H1 (cell line): ENCODE measurements around the gene PCP4L1. TPM values are rescaled to one million over a fixed set of nuclear protein-coding genes. Genes with fewer than 3 reads are reported as not detected.

Source experiments
- CTCF ChIA-PET: fragments of 300-600 bp; sonication (Branson Sonifier 250); formaldehyde crosslinking; loops from one replicate; lab custom pipeline; 2021; ENCODE audit not compliant: partially characterized antibody; lab: Charles Lee
- POLR2A ChIA-PET: fragments of 300-600 bp; sonication (Branson Sonifier 250); formaldehyde crosslinking; loops from one replicate; lab custom pipeline; 2021; ENCODE audit warnings: inconsistent platforms; ENCODE audit not compliant: partially characterized antibody; lab: Charles Lee
- DNase-seq, 2 experiments: peaks; one replicate each; pipeline versions ENCODE4 v3.0.0 to v3.0.0-alpha.2; 2010 to 2022; ENCODE audit warnings: low spot score in 2 of 2, low read depth in 1 of 2, mixed read lengths in 1 of 2
- FAIRE-seq: peaks from 2 replicates; lab custom pipeline; 2011; peaks lifted over from hg19 to GRCh38; lab: Jason Lieb, UNC
- H2AFZ ChIP-seq: 2 replicates; pipeline ENCODE4 v1.8.1; 2012; ENCODE audit warnings: low read length, inconsistent platforms
- H2AK5ac ChIP-seq: 2 replicates; pipeline ENCODE4 v1.6.1; 2013; ENCODE audit warnings: low read depth, low read length
- H2BK120ac ChIP-seq: replicated peaks from 2 replicates; pipeline ENCODE3; 2013; ENCODE audit warnings: low read depth, low read length, inconsistent platforms
- H2BK12ac ChIP-seq: 2 replicates; pipeline ENCODE4 v1.6.1; 2013; ENCODE audit warnings: low read depth, low read length
- H2BK15ac ChIP-seq: 2 replicates; pipeline ENCODE4 v1.6.1; 2013; ENCODE audit warnings: low read length
- H2BK20ac ChIP-seq: 2 replicates; pipeline ENCODE4 v1.6.1; 2013; ENCODE audit warnings: low read length
- H2BK5ac ChIP-seq: 2 replicates; pipeline ENCODE4 v1.6.1; 2013; ENCODE audit warnings: low read depth, low read length
- H3K14ac ChIP-seq: 2 replicates; pipeline ENCODE4 v1.6.1; 2013; ENCODE audit warnings: inconsistent platforms; ENCODE audit not compliant: insufficient read length
- H3K18ac ChIP-seq: 2 replicates; pipeline ENCODE4 v1.6.1; 2013; ENCODE audit warnings: low read length; ENCODE audit errors: extremely low read depth
- H3K23ac ChIP-seq: 2 replicates; pipeline ENCODE4 v1.6.1; 2013; ENCODE audit warnings: inconsistent platforms; ENCODE audit not compliant: insufficient read length
- H3K23me2 ChIP-seq: 2 replicates; pipeline ENCODE4 v1.6.1; 2013; ENCODE audit warnings: low read depth, low read length
- H3K27ac ChIP-seq: 2 replicates; pipeline ENCODE4 v1.6.1; 2011; ENCODE audit warnings: low read depth, low read length, inconsistent platforms
- H3K27me3 ChIP-seq, 4 experiments: replicated peaks in 1 of 4; 1 replicate in 1 of 4; 2 replicates in 3 of 4; pipeline versions ENCODE4 v1.6.1 to v1.8.1; 2011 to 2013; ENCODE audit warnings: low read length in 3 of 4, mild to moderate bottlenecking in 3 of 4, inconsistent platforms in 2 of 4, mixed read lengths in 2 of 4, moderate library complexity in 1 of 4; ENCODE audit not compliant: control insufficient read depth in 3 of 4, insufficient read depth in 3 of 4; ENCODE audit errors: extremely low read depth in 1 of 4
- H3K36me3 ChIP-seq, 4 experiments: 2 replicates each; pipeline versions ENCODE4 v1.6.1 to v1.8.1; 2011 to 2013; ENCODE audit warnings: mild to moderate bottlenecking in 4 of 4, low read length in 3 of 4, moderate library complexity in 2 of 4, control low read depth in 1 of 4, inconsistent platforms in 1 of 4; ENCODE audit not compliant: insufficient read depth in 4 of 4, control insufficient read depth in 2 of 4
- H3K4ac ChIP-seq: replicated peaks from 2 replicates; pipeline ENCODE3; 2013; ENCODE audit warnings: low read length, low read depth, mixed read lengths, inconsistent platforms; ENCODE audit not compliant: insufficient read length
- H3K4me1 ChIP-seq, 4 experiments: replicated peaks in 1 of 4; 1 replicate in 1 of 4; 2 replicates in 3 of 4; pipeline versions ENCODE4 v1.6.1 to v1.8.1; 2011 to 2013; ENCODE audit warnings: low read length in 3 of 4, inconsistent platforms in 2 of 4, mixed read lengths in 1 of 4; ENCODE audit not compliant: insufficient read depth in 4 of 4, control insufficient read depth in 3 of 4
- H3K4me2 ChIP-seq, 2 experiments: 2 replicates each; pipeline versions ENCODE4 v1.6.1 to v1.8.1; 2011 to 2013; ENCODE audit warnings: low read depth in 2 of 2, low read length in 2 of 2, control low read depth in 1 of 2, inconsistent platforms in 1 of 2, mild to moderate bottlenecking in 1 of 2; ENCODE audit not compliant: insufficient read depth in 1 of 2
- H3K4me3 ChIP-seq, 4 experiments: fragments of 200-600, 300-600 bp in 1 of 4; sonication (generic), shearing (Covaris generic), sonication (Bioruptor Twin) in 1 of 4; 2 replicates each; pipeline versions ENCODE4 v1.5.1 to v1.8.1; 2011 to 2016; ENCODE audit warnings: low read length in 4 of 4, low read depth in 3 of 4, control low read depth in 2 of 4, inconsistent platforms in 2 of 4, mild to moderate bottlenecking in 2 of 4, mixed read lengths in 1 of 4, moderate library complexity in 1 of 4; ENCODE audit not compliant: insufficient read depth in 2 of 4; ENCODE audit errors: extremely low read depth in 1 of 4
- H3K56ac ChIP-seq: replicated peaks from 2 replicates; pipeline ENCODE3; 2013; ENCODE audit warnings: low read depth, mild to moderate bottlenecking, mixed read lengths, low read length, inconsistent platforms; ENCODE audit not compliant: insufficient read length
- H3K79me1 ChIP-seq: 2 replicates; pipeline ENCODE4 v1.6.1; 2013; ENCODE audit warnings: low read depth, low read length, control low read depth
- H3K79me2 ChIP-seq, 2 experiments: 2 replicates each; pipeline versions ENCODE4 v1.6.1 to v1.8.1; 2012 to 2013; ENCODE audit warnings: low read length in 2 of 2, mild to moderate bottlenecking in 2 of 2, inconsistent platforms in 1 of 2; ENCODE audit not compliant: insufficient read depth in 2 of 2, control insufficient read depth in 1 of 2
- H3K9ac ChIP-seq, 4 experiments: replicated peaks in 1 of 4; 1 replicate in 1 of 4; 2 replicates in 3 of 4; pipeline versions ENCODE4 v1.6.1 to v1.8.1; 2011 to 2013; ENCODE audit warnings: low read depth in 3 of 4, low read length in 3 of 4, control low read depth in 2 of 4, mild to moderate bottlenecking in 2 of 4, moderate library complexity in 2 of 4, inconsistent platforms in 1 of 4; ENCODE audit errors: extremely low read depth in 1 of 4
- H3K9me3 ChIP-seq, 2 experiments: 2 replicates each; pipeline versions ENCODE4 v1.6.1 to v1.8.1; 2012 to 2013; ENCODE audit warnings: mild to moderate bottlenecking in 2 of 2, moderate library complexity in 2 of 2, control low read depth in 1 of 2, inconsistent platforms in 1 of 2, low read depth in 1 of 2, low read length in 1 of 2, mixed read lengths in 1 of 2; ENCODE audit not compliant: insufficient read depth in 2 of 2
- H4K20me1 ChIP-seq, 2 experiments: replicated peaks in 1 of 2; 2 replicates each; pipeline versions ENCODE3 to v1.8.1; 2011 to 2013; ENCODE audit warnings: inconsistent platforms in 2 of 2, low read length in 2 of 2, mild to moderate bottlenecking in 1 of 2; ENCODE audit not compliant: insufficient read depth in 2 of 2, control insufficient read depth in 1 of 2
- H4K5ac ChIP-seq: 2 replicates; pipeline ENCODE4 v1.6.1; 2013; ENCODE audit warnings: low read length, low read depth, mixed read lengths, inconsistent platforms; ENCODE audit not compliant: insufficient read length
- H4K8ac ChIP-seq: 2 replicates; pipeline ENCODE4 v1.8.0; 2013; ENCODE audit warnings: mild to moderate bottlenecking, moderate library complexity, low read length, inconsistent platforms; ENCODE audit not compliant: insufficient read depth; ENCODE audit errors: extremely low read depth
- H4K91ac ChIP-seq: replicated peaks from 2 replicates; pipeline ENCODE3; 2013; ENCODE audit warnings: low read length, mixed read lengths, inconsistent platforms; ENCODE audit not compliant: insufficient read length
- ASH2L ChIP-seq: fragments of 200-600, 300-600 bp; sonication (generic); IDR thresholded peaks from one replicate; pipeline ENCODE4 v1.7.1; 2017; ENCODE audit warnings: low read length
- BCL11A ChIP-seq, 2 experiments: IDR thresholded peaks; one replicate each; pipeline ENCODE4 v1.6.1; 2011; ENCODE audit warnings: low read depth in 2 of 2, low read length in 2 of 2, mild to moderate bottlenecking in 2 of 2
- BRCA1 ChIP-seq: IDR thresholded peaks from 2 replicates; pipeline ENCODE4 v1.6.1; 2012; ENCODE audit warnings: low read depth, low read length, improper control_type of control experiment
- CBX5 ChIP-seq: fragments of 300-800, 300-1000 bp; sonication (generic); IDR thresholded peaks from 2 replicates; pipeline ENCODE4 v1.7.1; 2016; ENCODE audit warnings: antibody characterized with exemption, low read length, low read depth
- E2F6 ChIP-seq: IDR thresholded peaks from 2 replicates; pipeline ENCODE4 v1.6.1; 2012; ENCODE audit warnings: inconsistent platforms
- EGR1 ChIP-seq: IDR thresholded peaks from 2 replicates; pipeline ENCODE4 v1.6.1; 2011; ENCODE audit warnings: low read depth, low read length, borderline replicate concordance
- GABPA ChIP-seq: IDR thresholded peaks from 2 replicates; pipeline ENCODE4 v1.6.1; 2011; ENCODE audit warnings: mild to moderate bottlenecking, low read length, moderate library complexity, borderline replicate concordance; ENCODE audit not compliant: insufficient read depth
- GTF2F1 ChIP-seq: IDR thresholded peaks from 2 replicates; pipeline ENCODE4 v1.6.1; 2012; ENCODE audit warnings: low read depth, low read length, improper control_type of control experiment, borderline replicate concordance
- MAX ChIP-seq: IDR thresholded peaks from 2 replicates; pipeline ENCODE4 v1.6.1; 2012; ENCODE audit warnings: inconsistent platforms
- NANOG ChIP-seq: IDR thresholded peaks from 2 replicates; pipeline ENCODE4 v1.6.1; 2011; ENCODE audit warnings: low read length, low read depth, mild to moderate bottlenecking, inconsistent platforms; ENCODE audit not compliant: insufficient read depth, poor library complexity, severe bottlenecking
- SP2 ChIP-seq: IDR thresholded peaks from 2 replicates; pipeline ENCODE4 v1.6.1; 2012; ENCODE audit warnings: mild to moderate bottlenecking, low read length, inconsistent platforms
- SP4 ChIP-seq: IDR thresholded peaks from 2 replicates; pipeline ENCODE4 v1.6.1; 2012; ENCODE audit warnings: low read length, inconsistent platforms
- TAF1 ChIP-seq: IDR thresholded peaks from 2 replicates; pipeline ENCODE4 v1.6.1; 2011; ENCODE audit warnings: mild to moderate bottlenecking, low read depth, low read length
- YY1 ChIP-seq: IDR thresholded peaks from 2 replicates; pipeline ENCODE4 v1.6.1; 2011; ENCODE audit warnings: low read depth, mild to moderate bottlenecking, low read length
- WGBS, 2 experiments: shearing (Covaris generic) in 1 of 2; methylation state at CpG; one replicate each; pipeline versions ENCODE4 v1.1.6 to v1.1.7; 2013 to 2015; ENCODE audit warnings: low lambda C conversion rate in 2 of 2, mixed read lengths in 2 of 2, inconsistent platforms in 1 of 2, low coverage in 1 of 2, missing lambda C conversion rate in 1 of 2; ENCODE audit not compliant: insufficient replicate concordance in 2 of 2, insufficient coverage in 1 of 2, insufficient read length in 1 of 2; ENCODE audit errors: extremely low coverage in 1 of 2, missing lambda C conversion rate in 1 of 2; 5-methylcytosine and 5-hydroxymethylcytosine counted together
- polyA plus RNA-seq, 7 experiments: library from polyadenylated mRNA; depleted of rRNA in 3 of 7; stranded (reverse) in 5 of 7; unstranded in 2 of 7; fragments of >200 nt in 5 of 7; fragments of 200-250 nt in 2 of 7; gene quantifications; 1 replicate in 5 of 7; 2 replicates in 1 of 7; 4 replicates in 1 of 7; pipeline versions ENCODE4 v1.2.1 to v1.2.3, GENCODE V29; 2011 to 2013; ENCODE audit warnings: missing spikeins in 2 of 7, mixed read lengths in 2 of 7
- total RNA-seq: library from RNA; stranded (reverse); fragmentation: NEBNext Ultra II Directional; extraction: Animal tissue kit (Norgen Biotek cat#: 25700); gene quantifications from 2 replicates; pipeline ENCODE4 v1.2.1, GENCODE V29; 2021

The PCP4L1 gene
- total and polyA plus RNA-seq, 2 of the 8 experiments (the other 6 are each of a cell fraction or from before 2014, with no cell fraction given) = 0.41 to 1.0 TPM

DNA sequence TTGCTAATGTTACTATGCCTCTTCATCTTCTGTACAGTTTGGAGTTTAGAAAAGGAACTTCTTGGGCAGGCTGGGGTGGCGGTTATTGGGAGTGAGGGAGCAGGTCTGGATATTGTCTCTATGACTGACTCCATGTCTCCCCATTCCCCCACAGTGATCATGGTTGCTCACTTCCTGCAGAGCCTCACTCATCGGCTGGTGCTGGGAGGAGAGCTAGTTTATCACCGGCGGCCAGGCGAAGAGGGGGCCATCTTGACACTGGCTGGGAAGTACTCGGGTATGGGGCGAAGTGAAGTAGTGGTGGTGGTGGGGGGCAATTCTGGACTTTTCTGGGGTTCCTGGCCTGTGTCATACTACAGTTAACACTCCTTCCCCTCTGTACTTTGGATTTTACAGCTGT lies 30.5 kb upstream of the PCP4L1 start:
- 97% methylated on average over 7 of the region's 7 CpGs; no CpG with 5 or more reads in 1 of the 2 experiments for WGBS, 2 experiments
- Histone ChIP-seq H3K79me2 (no peaks in the 10 kb centered on the region), H2AK5ac (no peak overlapping the region), H3K27me3 (no peaks in the 10 kb centered on the region), H3K9ac (no peak overlapping the region), H2BK15ac (no peak overlapping the region), H2BK20ac (no peak overlapping the region), H4K8ac (no peak overlapping the region), H2BK120ac (no peak overlapping the region), H3K23ac (no peak overlapping the region), H3K18ac (no peak overlapping the region), H4K91ac (no peak overlapping the region), H4K5ac (no peak overlapping the region), H2BK5ac (no peak overlapping the region), H4K20me1 (no peaks in the 10 kb centered on the region), H3K23me2 (peaks cover 8% of the 10 kb centered on the region), H3K36me3 (peaks cover 0 to 10% (median 8%) of the 10 kb centered on the region in 4 experiments; a peak in 5 of 8 replicates), H3K4me1 (peaks cover 2 to 6% (median 4%) of the 10 kb centered on the region in 4 experiments), H3K4me3 (no peak overlapping the region), H3K14ac (no peak overlapping the region), H3K56ac (no peak overlapping the region), H2AFZ (no peak overlapping the region), H3K27ac (no peak overlapping the region), H3K9me3 (no peaks in the 10 kb centered on the region), H3K4me2 (no peak overlapping the region; a peak in 1 of 4 replicates), H2BK12ac (no peak overlapping the region), H3K79me1 (no peaks in the 10 kb centered on the region), H3K4ac (no peak overlapping the region)
- ChIA-PET POLR2A (interaction anchor here (0.6 to 0.9 kb wide), 2 partner anchors 78 to 146 kb away, joined by 3 to 4 read pairs; no protein-coding TSS in a partner anchor), CTCF (interaction anchor here (0.7 to 23.7 kb wide), 19 partner anchors 11 to 207 kb away, joined by 3 to 427 read pairs (median 18); partner anchors contain the start of genes ADAMTS4, F11R, FCER1G and NDUFS2)
- DNase-seq (no peak), FAIRE-seq (no peak)
- TF ChIP-seq EGR1 (no peak), GTF2F1 (no peak), E2F6 (no peak), BRCA1 (no peak), SP4 (no peak), BCL11A (IDR thresholded peaks at IDR 0.05; ENCODE audit: low read depth in 2 of 2, low read length in 2 of 2) (no peak), SP2 (no peak), GABPA (no peak), NANOG (no peak), TAF1 (no peak), CBX5 (no peak), MAX (no peak), YY1 (no peak), ASH2L (no peak)
